ENCODE measurements around the gene SERBP1.
"Not testable (repeated sequence)": the region's sequence is repeated elsewhere in the genome, so short reads cannot be mapped to it uniquely, and the experiment has no call there.

Gene SERBP1

GRCh38 chr1:67439277-67440029 lies 9.3 kb upstream of the SERBP1 start:
- no peak for DNase-seq

GRCh38 chr1:67437961-67438360 lies 7.8 kb upstream of the SERBP1 start:
- DNase-seq = no peak

- no peak for DNase-seq
These were observed 6.4 kb upstream of the SERBP1 start for GRCh38 chr1:67436511-67437055.

- DNase-seq = no peak
These were observed 4.3 kb upstream of the SERBP1 start for GRCh38 chr1:67434491-67434890.

GRCh38 chr1:67433837-67434236 lies 3.6 kb upstream of the SERBP1 start:
- no peak for DNase-seq

GRCh38 chr1:67432745-67433144 lies 2.5 kb upstream of the SERBP1 start:
- no peak for DNase-seq

- DNase-seq = no peak
These were observed 1.8 kb upstream of the SERBP1 start for GRCh38 chr1:67431869-67432578.

GRCh38 chr1:67431156-67431765 lies 1.1 kb upstream of the SERBP1 start:
- no peak for DNase-seq

GRCh38 chr1:67429528-67430357 lies 459 bp downstream of the SERBP1 start:
- peak; percentile 79 for DNase-seq

- peak; percentile 80 for DNase-seq
These were observed 1.1 kb downstream of the SERBP1 start for GRCh38 chr1:67429011-67429527.

GRCh38 chr1:67427947-67428346 lies 2.3 kb downstream of the SERBP1 start:
- no peak for DNase-seq

- DNase-seq = no peak
These were observed 2.7 kb downstream of the SERBP1 start for GRCh38 chr1:67427465-67427864.

- no peak for DNase-seq
These were observed 9.2 kb downstream of the SERBP1 start for GRCh38 chr1:67420835-67421492.

GRCh38 chr1:67418839-67419586 lies 11.2 kb downstream of the SERBP1 start:
- no peak for DNase-seq

GRCh38 chr1:67417733-67418132 lies 12.5 kb downstream of the SERBP1 start:
- not testable (repeated sequence) for DNase-seq

GRCh38 chr1:67415041-67415440 lies 15.2 kb downstream of the SERBP1 start:
- DNase-seq = no peak

- no peak for DNase-seq
These were observed 15.6 kb downstream of the SERBP1 start for GRCh38 chr1:67414574-67414973.

GRCh38 chr1:67413101-67413500 lies 17.1 kb downstream of the SERBP1 start:
- DNase-seq = not testable (repeated sequence)

GRCh38 chr1:67408148-67408547 lies 22.1 kb downstream of the SERBP1 start:
- DNase-seq = no peak

- DNase-seq = no peak
These were observed 22.7 kb downstream of the SERBP1 start for GRCh38 chr1:67407498-67407897.
